ENCODE data around the gene RER1.

Gene RER1

GRCh38 chr1:2447276-2448097 is 55.8 kb downstream of the RER1 start:
- H4K12ac ChIP-seq (ENCODE audit: low read depth, low read length), result no peak overlapping the region
- no peaks in the 10 kb centered on the region for H3K79me1 ChIP-seq (ENCODE audit: low read length)
- no peak overlapping the region for H3K4me2 ChIP-seq (ENCODE audit: low read length)

GRCh38 chr1:2448098-2448445 is 56.4 kb downstream of the RER1 start:
- Histone ChIP-seq H2AFZ (ENCODE audit: insufficient read depth, low read length, poor library complexity) (no peak overlapping the region), H3K18ac (ENCODE audit: low read length) (no peak overlapping the region), H3K4me2 (ENCODE audit: low read length) (no peak overlapping the region), H4K12ac (ENCODE audit: low read depth, low read length) (no peak overlapping the region), H4K8ac (ENCODE audit: low read depth, low read length) (no peak overlapping the region), H3K14ac (ENCODE audit: low read length) (no peak overlapping the region), H3K27ac (ENCODE audit: low read depth, low read length) (no peak overlapping the region), H3K4me1 (ENCODE audit: control insufficient read depth in 1 of 2, insufficient read depth in 2 of 2, low read length in 2 of 2) (peaks cover 7 to 10% of the 10 kb centered on the region in 2 experiments), H3K9ac (ENCODE audit: low read length) (no peak overlapping the region), H3K79me2 (ENCODE audit: control insufficient read depth, insufficient read depth, low read length, poor library complexity) (no peaks in the 10 kb centered on the region), H4K91ac (ENCODE audit: low read depth, low read length) (no peak overlapping the region), H2BK5ac (ENCODE audit: low read depth, low read length, poor library complexity) (no peak overlapping the region), H3K79me1 (ENCODE audit: low read length) (no peaks in the 10 kb centered on the region), H3K9me3 (ENCODE audit: insufficient read depth, low read depth, low read length) (no peaks in the 10 kb centered on the region), H3K23ac (ENCODE audit: low read length) (no peak overlapping the region), H2BK120ac (ENCODE audit: insufficient read depth, low read length, poor library complexity) (no peak overlapping the region), H3K4me3 (ENCODE audit: low read depth, low read length) (no peak overlapping the region), H2AK5ac (ENCODE audit: low read length) (no peak overlapping the region), H3K27me3 (ENCODE audit: insufficient read depth, low read length) (peaks cover 12% of the 10 kb centered on the region), H3K36me3 (ENCODE audit: control insufficient read depth in 1 of 2, insufficient read depth in 2 of 2, low read length in 2 of 2) (no peaks in the 10 kb centered on the region), H2BK12ac (ENCODE audit: low read length) (no peak overlapping the region), H3K4ac (ENCODE audit: low read depth, low read length) (no peak overlapping the region)
- no CpG with 5 or more reads among the region's 18 CpGs for WGBS (ENCODE audit: extremely low coverage, insufficient coverage, insufficient read length)
- no peak for DNase-seq

More at GRCh38 chr1:2447276-2448097, 55.8 kb downstream of the RER1 start:
- H4K91ac ChIP-seq (ENCODE audit: low read depth, low read length), result no peak overlapping the region
- H2BK120ac ChIP-seq (ENCODE audit: insufficient read depth, low read length, poor library complexity), result no peak overlapping the region
- no peak overlapping the region for H4K8ac ChIP-seq (ENCODE audit: low read depth, low read length)
- peaks cover 6 to 7% of the 10 kb centered on the region in 2 experiments for H3K4me1 ChIP-seq (ENCODE audit: control insufficient read depth in 1 of 2, insufficient read depth in 2 of 2, low read length in 2 of 2)
- H3K9me3 ChIP-seq (ENCODE audit: insufficient read depth, low read depth, low read length), result peaks cover 2% of the 10 kb centered on the region
- H2BK12ac ChIP-seq (ENCODE audit: low read length), result no peak overlapping the region
- no peak overlapping the region for H3K18ac ChIP-seq (ENCODE audit: low read length)
- no peak overlapping the region for H3K4ac ChIP-seq (ENCODE audit: low read depth, low read length)
- no peak overlapping the region for H2AK5ac ChIP-seq (ENCODE audit: low read length)
- no peak overlapping the region for H2AFZ ChIP-seq (ENCODE audit: insufficient read depth, low read length, poor library complexity)
- no peak overlapping the region for H3K14ac ChIP-seq (ENCODE audit: low read length)
- H3K79me2 ChIP-seq (ENCODE audit: control insufficient read depth, insufficient read depth, low read length, poor library complexity), result no peaks in the 10 kb centered on the region
- no peaks in the 10 kb centered on the region for H3K36me3 ChIP-seq (ENCODE audit: control insufficient read depth in 1 of 2, insufficient read depth in 2 of 2, low read length in 2 of 2)
- peaks cover 17% of the 10 kb centered on the region for H3K27me3 ChIP-seq (ENCODE audit: insufficient read depth, low read length)
- H2BK5ac ChIP-seq (ENCODE audit: low read depth, low read length, poor library complexity), result no peak overlapping the region
- no CpG with 5 or more reads among the region's 23 CpGs for WGBS (ENCODE audit: extremely low coverage, insufficient coverage, insufficient read length)
- no peak overlapping the region for H3K9ac ChIP-seq (ENCODE audit: low read length)
- H3K27ac ChIP-seq (ENCODE audit: low read depth, low read length), result no peak overlapping the region
- H3K4me3 ChIP-seq (ENCODE audit: low read depth, low read length), result peak overlapping the region; percentile 12
- DNase-seq, result no peak
- no peak overlapping the region for H3K23ac ChIP-seq (ENCODE audit: low read length)

GRCh38 chr1:2449636-2450454 is 58.2 kb downstream of the RER1 start:
- DNase-seq, result no peak
- H3K36me3 ChIP-seq (ENCODE audit: control insufficient read depth in 1 of 2, insufficient read depth in 2 of 2, low read length in 2 of 2), result no peaks in the 10 kb centered on the region
- H3K27me3 ChIP-seq (ENCODE audit: insufficient read depth, low read length), result no peaks in the 10 kb centered on the region

GRCh38 chr1:2451741-2452140 is 60.1 kb downstream of the RER1 start:
- Histone ChIP-seq H3K4ac (ENCODE audit: low read depth, low read length) (no peak overlapping the region), H3K4me3 (ENCODE audit: low read depth, low read length) (no peak overlapping the region), H3K79me2 (ENCODE audit: control insufficient read depth, insufficient read depth, low read length, poor library complexity) (no peaks in the 10 kb centered on the region), H2BK12ac (ENCODE audit: low read length) (no peak overlapping the region), H3K14ac (ENCODE audit: low read length) (no peak overlapping the region), H3K27ac (ENCODE audit: low read depth, low read length) (no peak overlapping the region), H3K4me1 (ENCODE audit: control insufficient read depth in 1 of 2, insufficient read depth in 2 of 2, low read length in 2 of 2) (peaks cover 7 to 10% of the 10 kb centered on the region in 2 experiments), H3K9ac (ENCODE audit: low read length) (no peak overlapping the region), H3K23ac (ENCODE audit: low read length) (no peak overlapping the region), H4K8ac (ENCODE audit: low read depth, low read length) (no peak overlapping the region), H4K12ac (ENCODE audit: low read depth, low read length) (no peak overlapping the region), H3K36me3 (ENCODE audit: control insufficient read depth in 1 of 2, insufficient read depth in 2 of 2, low read length in 2 of 2) (no peaks in the 10 kb centered on the region), H3K4me2 (ENCODE audit: low read length) (no peak overlapping the region), H2AK5ac (ENCODE audit: low read length) (no peak overlapping the region), H4K91ac (ENCODE audit: low read depth, low read length) (no peak overlapping the region), H3K79me1 (ENCODE audit: low read length) (no peaks in the 10 kb centered on the region), H3K9me3 (ENCODE audit: insufficient read depth, low read depth, low read length) (no peaks in the 10 kb centered on the region), H2BK120ac (ENCODE audit: insufficient read depth, low read length, poor library complexity) (no peak overlapping the region), H2BK5ac (ENCODE audit: low read depth, low read length, poor library complexity) (no peak overlapping the region), H3K27me3 (ENCODE audit: insufficient read depth, low read length) (no peaks in the 10 kb centered on the region), H2AFZ (ENCODE audit: insufficient read depth, low read length, poor library complexity) (no peak overlapping the region), H3K18ac (ENCODE audit: low read length) (no peak overlapping the region)
- DNase-seq, result peak; percentile 38 to 47
- WGBS (ENCODE audit: extremely low coverage, insufficient coverage, insufficient read length), result no CpG with 5 or more reads among the region's 18 CpGs

More at GRCh38 chr1:2449636-2450454, 58.2 kb downstream of the RER1 start:
- Histone ChIP-seq H2AFZ (ENCODE audit: insufficient read depth, low read length, poor library complexity) (no peak overlapping the region), H3K9me3 (ENCODE audit: insufficient read depth, low read depth, low read length) (no peaks in the 10 kb centered on the region), H3K18ac (ENCODE audit: low read length) (no peak overlapping the region), H4K8ac (ENCODE audit: low read depth, low read length) (no peak overlapping the region), H4K12ac (ENCODE audit: low read depth, low read length) (no peak overlapping the region), H3K79me2 (ENCODE audit: control insufficient read depth, insufficient read depth, low read length, poor library complexity) (no peaks in the 10 kb centered on the region), H3K27ac (ENCODE audit: low read depth, low read length) (no peak overlapping the region), H3K79me1 (ENCODE audit: low read length) (no peaks in the 10 kb centered on the region), H3K4me1 (ENCODE audit: control insufficient read depth in 1 of 2, insufficient read depth in 2 of 2, low read length in 2 of 2) (peaks cover 7 to 10% of the 10 kb centered on the region in 2 experiments), H2BK120ac (ENCODE audit: insufficient read depth, low read length, poor library complexity) (no peak overlapping the region), H3K4me3 (ENCODE audit: low read depth, low read length) (no peak overlapping the region), H3K9ac (ENCODE audit: low read length) (no peak overlapping the region), H3K4ac (ENCODE audit: low read depth, low read length) (no peak overlapping the region), H4K91ac (ENCODE audit: low read depth, low read length) (no peak overlapping the region), H2BK5ac (ENCODE audit: low read depth, low read length, poor library complexity) (no peak overlapping the region), H3K23ac (ENCODE audit: low read length) (no peak overlapping the region), H2AK5ac (ENCODE audit: low read length) (no peak overlapping the region), H2BK12ac (ENCODE audit: low read length) (no peak overlapping the region), H3K4me2 (ENCODE audit: low read length) (no peak overlapping the region), H3K14ac (ENCODE audit: low read length) (no peak overlapping the region)
- no CpG with 5 or more reads among the region's 23 CpGs for WGBS (ENCODE audit: extremely low coverage, insufficient coverage, insufficient read length)
